Stimulated activated CD4-positive, alpha-beta T cell treated with anti-CD3 and anti-CD28 coated beads, Interleukin-4, amount 100 ng/mL, for 48 hours (primary cell): ENCODE data around the gene JAM3.

Experiments
- DNase-seq, 2 donors: peaks; one replicate each; pipeline ENCODE4 v3.0.0-alpha.2; 2020; ENCODE audit warnings: low read depth in 2 of 2

The JAM3 gene

DNA sequence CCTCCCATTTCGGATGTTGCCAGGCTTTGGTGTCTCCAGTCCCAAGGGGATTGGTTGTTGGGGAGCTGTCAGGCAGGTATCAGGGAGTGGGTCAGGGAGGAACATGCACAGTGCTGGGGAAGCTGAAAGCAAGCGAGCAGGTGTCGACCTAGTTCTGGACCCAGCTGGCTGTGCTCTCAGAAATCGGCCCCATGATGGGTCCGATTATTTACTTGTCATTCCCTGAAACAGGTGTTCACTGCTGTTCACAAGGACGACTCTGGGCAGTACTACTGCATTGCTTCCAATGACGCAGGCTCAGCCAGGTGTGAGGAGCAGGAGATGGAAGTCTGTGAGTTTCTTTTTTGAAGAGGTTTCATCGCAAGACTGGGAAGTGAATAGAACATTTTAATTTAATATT lies 76.8 kb downstream of the JAM3 start:
- DNase-seq: no peak

DNA sequence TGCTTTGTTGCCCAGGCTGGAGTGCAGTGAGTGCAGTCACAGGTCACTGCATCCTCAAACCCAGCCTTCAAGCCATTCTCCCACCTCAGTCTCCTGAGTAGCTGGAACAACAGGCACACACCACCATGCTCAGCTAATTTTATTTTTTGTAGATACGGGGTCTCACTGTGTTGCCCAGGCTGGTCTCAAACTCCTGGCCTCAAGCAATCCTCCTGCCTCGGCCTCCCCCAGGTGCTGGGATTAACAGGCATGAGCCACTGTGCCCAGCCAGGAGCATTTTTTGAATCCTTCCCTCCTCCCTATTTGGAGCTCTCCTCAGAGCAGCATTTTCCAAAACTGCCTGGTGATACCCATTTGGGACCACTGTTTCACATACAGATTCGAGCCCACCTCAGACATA lies 77.7 kb downstream of the JAM3 start:
- no peak for DNase-seq

DNA sequence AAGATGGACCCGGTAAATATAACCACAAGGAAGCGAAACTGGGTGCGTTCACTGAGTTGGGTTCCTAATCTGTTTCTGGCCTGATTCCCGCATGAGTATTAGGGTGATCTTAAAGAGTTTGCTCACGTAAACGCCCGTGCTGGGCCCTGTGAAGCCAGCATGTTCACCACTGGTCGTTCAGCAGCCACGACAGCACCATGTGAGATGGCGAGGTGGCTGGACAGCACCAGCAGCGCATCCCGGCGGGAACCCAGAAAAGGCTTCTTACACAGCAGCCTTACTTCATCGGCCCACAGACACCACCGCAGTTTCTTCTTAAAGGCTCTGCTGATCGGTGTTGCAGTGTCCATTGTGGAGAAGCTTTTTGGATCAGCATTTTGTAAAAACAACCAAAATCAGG lies 80.5 kb downstream of the JAM3 start:
- no peak for DNase-seq

DNA sequence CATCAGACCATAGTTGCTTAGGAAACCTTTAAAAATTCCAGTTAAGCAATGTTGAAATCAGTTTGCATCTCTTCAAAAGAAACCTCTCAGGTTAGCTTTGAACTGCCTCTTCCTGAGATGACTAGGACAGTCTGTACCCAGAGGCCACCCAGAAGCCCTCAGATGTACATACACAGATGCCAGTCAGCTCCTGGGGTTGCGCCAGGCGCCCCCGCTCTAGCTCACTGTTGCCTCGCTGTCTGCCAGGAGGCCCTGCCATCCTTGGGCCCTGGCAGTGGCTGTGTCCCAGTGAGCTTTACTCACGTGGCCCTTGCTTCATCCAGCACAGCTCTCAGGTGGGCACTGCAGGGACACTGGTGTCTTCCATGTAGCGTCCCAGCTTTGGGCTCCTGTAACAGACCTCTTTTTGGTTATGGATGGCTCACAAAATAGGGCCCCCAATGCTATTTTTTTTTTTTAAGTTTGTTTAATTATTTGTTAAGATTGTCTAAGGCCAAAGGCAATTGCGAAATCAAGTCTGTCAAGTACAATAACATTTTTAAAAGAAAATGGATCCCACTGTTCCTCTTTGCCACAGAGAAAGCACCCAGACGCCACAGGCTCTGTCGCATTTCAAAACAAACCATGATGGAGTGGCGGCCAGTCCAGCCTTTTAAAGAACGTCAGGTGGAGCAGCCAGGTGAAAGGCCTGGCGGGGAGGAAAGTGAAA lies 81.5 kb downstream of the JAM3 start:
- DNase-seq: no peak

DNA sequence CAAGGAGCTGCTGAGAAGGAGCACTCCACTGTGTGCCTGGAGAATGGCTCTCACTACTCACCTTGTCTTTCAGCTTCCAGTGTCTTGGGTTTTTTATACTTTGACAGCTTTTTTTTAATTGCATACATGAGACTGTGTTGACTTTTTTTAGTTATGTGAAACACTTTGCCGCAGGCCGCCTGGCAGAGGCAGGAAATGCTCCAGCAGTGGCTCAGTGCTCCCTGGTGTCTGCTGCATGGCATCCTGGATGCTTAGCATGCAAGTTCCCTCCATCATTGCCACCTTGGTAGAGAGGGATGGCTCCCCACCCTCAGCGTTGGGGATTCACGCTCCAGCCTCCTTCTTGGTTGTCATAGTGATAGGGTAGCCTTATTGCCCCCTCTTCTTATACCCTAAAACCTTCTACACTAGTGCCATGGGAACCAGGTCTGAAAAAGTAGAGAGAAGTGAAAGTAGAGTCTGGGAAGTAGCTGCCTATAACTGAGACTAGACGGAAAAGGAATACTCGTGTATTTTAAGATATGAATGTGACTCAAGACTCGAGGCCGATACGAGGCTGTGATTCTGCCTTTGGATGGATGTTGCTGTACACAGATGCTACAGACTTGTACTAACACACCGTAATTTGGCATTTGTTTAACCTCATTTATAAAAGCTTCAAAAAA lies 82.3 kb downstream of the JAM3 start:
- no peak for DNase-seq

DNA sequence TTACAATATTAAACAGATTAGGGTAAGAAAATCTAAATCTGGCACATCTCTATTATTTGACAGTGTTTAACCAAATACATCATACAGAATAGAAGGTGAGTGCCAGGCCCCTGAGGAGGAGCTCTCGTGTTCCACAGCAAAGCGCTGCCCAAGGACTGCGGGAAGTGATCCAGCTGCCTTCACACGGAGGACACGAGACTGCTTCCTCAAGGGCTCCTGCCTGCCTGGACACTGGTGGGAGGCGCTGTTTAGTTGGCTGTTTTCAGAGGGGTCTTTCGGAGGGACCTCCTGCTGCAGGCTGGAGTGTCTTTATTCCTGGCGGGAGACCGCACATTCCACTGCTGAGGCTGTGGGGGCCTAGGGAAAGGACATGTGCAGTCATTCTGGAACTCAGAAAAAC lies 83.8 kb downstream of the JAM3 start:
- no peak for DNase-seq

DNA sequence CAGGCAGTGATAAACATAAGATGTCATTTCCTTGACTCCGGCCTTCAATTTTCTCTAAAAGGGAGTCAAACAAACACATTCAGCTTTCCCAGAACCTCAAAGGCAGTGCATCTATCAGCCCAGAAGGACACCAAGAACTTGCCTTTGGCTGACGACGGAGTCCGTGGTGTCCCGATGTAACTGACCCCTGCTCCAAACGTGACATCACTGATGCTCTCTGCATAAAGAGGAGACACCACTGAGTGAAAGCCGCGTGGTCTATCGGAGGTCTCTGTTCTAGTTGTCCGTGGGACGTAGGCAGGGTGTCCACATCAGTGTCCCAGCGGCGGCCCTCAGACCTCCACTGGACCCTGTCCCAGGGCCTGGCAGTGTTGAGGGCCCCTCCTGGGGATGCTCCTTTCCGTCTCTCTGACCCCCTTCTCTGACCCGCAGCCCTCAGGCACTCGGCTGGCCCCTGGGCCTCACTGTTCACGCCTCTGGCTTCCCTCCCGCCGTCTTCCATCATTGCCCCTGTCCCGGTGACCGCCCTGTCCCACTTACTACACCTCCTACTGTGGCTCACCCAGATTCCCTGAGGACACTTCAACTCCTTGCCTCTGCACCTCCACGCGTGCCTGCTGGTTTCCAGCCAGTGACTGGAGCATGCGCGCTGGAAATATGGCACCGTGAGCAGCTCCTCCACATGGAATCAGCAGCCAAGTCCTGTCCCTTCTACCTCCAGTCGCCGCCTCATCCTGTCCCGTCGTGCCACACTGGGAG lies 84.5 kb downstream of the JAM3 start:
- DNase-seq: no peak

DNA sequence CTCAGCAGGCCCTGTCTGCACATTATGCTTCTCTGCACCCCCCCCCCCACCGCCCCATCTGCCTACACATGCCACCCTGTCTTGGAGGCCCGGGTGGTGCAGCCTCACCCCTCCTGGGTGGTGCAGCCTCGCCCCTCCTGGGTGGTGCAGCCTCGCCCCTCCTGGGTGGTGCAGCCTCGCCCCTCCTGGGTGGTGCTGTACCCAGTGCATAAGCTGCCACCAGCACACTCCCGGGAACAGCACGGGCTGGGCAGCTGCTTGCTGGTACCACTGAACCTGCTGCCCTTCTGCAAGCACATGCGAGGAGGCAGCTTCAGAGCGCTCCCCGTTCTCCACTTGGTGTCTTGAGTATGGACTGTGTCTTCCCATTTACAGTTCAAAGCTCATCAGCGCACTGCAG lies 85.6 kb downstream of the JAM3 start:
- DNase-seq: no peak

DNA sequence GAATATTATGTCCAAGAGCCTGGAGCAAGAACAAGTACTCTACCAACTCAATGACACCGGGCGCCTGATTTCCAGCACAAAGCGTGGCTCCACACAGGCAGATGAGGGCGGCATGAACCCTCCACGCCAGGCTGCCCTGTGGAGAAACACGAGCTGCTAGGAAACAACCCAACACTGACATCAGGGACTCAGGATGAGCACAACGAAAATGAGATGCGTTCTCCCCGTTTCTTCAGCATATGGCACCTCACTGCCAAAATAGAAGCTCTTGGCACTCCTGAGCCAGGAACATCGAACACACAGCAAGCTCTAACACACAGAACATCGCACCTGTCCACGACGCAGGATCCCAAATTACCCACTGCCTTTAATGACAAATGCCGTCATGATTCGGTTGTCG lies 86.6 kb downstream of the JAM3 start:
- DNase-seq: no peak

DNA sequence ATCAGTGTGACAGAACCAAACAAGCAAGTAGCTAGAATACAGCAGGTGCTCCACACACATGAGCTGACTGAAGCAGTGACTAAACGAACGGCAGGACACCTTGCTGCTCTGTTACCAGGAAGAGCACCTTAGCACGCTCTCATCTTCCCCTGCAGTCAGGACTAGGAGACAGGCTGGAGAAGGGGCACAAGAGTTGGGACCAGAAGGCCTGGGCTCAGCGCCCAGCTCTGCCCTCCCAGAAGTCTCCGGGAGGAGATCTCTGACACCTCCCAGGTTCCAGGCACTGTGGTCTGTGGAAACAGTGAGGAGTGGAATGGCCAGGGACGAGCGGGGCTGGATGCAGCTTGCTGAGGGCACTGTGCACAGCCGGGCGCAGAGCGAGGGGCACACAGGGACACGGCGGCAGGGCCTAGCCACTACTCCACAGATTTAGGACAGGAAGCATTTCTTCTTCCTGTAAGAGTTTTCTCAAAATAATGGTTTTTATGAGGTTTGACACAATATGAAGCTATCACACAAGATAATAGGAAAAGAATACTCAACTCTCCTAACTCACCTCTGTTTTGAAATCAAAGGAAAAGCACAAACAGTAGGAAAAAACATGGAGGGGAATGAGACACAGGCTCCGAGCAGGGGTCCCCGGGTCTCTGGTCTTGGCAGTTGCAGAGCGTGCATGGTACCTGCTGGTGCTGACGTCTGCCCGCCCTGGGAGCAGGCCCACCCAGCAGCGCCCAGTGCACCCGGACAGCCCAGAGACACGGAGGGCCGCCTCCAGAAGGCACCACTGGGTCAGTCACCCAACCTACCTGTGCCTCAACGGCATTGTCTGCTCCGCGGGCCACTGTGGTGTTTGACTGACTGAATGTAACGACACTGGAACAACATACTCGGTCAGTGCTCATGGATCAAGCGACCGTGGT lies 87.3 kb downstream of the JAM3 start:
- no peak for DNase-seq

DNA sequence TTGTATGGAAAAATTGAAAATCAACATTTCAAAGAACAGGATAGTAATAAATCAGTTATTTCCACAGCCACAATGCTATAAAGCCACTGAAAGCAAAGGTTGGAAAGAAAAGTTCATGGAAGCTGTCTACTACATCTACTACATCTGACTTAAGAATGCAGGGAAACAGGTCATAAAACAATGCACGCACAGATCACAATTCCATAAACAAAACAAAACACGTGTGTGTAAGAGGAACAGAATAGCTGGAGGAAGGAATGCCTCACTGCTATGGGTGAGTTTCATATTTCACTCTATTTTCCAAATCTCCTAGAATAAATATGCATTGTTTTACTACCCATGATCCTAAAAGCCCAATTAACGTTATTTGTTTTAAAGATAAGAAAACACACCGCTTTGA lies 88.6 kb downstream of the JAM3 start:
- DNase-seq: no peak

DNA sequence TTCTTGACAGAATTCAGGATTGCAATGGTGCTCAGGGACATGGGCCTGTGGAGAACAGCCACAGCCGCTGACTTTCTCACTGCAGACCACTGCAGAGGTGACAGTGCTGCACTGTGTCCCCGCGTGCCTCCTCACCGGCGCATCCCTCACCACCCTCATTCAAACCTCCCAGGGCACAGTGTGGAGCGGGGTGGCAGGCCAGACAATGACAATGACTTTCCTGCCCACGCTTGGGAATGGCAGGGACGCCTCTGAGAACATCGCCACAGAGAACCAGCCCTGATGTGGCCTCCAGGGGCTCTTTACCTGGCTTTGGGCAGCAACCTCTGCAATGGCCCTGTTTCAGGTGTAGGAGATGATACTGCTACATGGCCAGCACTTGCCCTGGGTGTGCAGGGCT lies 89.2 kb downstream of the JAM3 start:
- DNase-seq: no peak

DNA sequence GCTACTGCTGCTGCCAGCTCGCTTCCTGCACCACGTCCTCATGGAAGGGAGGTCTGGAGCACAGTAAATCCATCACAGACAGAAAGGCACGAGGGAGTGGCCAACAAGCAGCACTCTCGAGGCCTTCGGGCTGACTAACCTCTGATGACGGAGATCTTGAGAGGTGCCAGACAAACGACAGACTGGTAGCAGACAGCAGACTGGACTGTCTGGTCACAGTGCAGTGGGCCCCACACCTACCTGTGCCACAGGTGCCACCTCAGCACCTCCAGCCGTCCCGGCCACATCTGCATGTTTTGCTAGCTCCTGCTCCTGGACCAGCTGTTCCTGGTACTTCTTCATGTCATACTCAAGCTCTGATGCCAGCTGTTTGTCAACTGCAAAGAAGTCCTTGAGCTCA lies 90.8 kb downstream of the JAM3 start:
- no peak for DNase-seq

DNA sequence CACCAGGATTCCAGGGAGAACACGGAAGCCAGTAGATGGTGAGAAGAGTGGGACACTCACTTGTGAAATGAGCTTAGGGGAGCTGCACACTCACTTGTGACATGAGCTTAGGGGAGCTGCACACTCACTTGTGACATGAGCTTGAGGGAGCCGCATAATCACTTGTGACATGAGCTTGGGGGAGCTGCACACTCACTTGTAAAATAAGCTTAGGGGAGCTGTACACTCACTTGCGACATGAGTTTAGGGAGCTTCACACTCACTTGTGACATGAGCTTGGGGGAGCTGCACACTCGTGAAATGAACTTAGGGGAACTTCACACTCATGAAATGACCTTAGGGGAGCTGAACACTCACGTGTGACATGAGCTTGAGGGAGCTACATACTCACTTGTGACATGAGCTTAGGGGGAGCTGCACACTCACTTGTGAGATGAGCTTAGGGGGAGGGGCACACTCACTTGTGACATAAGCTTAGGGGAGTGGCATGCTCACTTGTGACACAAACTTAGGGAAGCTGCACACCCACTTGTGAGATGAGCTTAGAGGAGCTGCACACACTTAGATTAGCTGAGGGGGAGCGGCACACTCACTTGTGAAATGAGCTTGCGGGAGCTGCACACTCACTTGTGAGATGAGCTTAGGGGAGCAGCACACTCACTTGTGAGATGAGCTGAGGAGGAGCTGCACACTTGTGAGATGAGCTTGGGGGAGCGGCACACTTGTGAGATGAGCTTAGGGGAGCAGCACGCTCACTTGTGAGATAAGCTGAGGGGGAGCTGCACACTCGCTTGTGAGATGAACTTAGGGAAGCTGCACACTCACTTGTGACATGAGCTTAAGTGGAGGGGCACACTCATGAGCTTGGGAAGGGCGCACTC lies 95.9 kb downstream of the JAM3 start:
- DNase-seq: no peak

DNA sequence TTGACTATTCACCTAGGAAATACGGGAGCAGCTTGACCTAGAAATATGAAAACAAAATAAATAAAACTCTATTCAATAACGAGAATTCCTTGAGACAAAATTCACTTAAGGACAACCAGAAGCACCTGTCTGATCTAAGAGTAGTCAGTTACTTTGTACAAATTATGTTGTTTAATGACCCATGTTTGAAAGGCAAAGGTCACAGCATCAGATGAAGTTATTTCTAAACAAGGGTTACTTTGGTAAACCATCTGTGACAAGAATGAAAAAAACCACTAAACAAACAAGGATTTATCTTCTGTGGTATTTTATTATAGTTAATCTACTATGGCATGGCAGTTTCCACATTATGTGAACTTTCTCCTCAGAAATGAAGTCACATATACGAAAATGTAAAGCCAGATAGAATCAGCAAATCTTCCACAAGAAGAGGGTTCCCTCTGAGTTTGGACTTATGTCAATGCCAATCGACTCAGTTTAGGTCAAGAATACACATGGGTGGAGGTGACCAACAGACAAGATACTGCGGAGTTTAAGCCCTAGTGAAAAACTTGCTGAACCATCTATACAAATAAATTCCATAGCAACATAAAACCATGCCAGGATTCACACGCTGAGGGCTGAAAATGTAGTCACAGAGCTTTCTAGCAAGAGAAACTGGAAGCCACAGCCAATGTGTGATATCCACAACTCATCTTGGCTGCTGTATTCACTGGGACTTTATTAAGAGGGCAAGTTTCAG lies 101.5 kb downstream of the JAM3 start:
- no peak for DNase-seq

DNA sequence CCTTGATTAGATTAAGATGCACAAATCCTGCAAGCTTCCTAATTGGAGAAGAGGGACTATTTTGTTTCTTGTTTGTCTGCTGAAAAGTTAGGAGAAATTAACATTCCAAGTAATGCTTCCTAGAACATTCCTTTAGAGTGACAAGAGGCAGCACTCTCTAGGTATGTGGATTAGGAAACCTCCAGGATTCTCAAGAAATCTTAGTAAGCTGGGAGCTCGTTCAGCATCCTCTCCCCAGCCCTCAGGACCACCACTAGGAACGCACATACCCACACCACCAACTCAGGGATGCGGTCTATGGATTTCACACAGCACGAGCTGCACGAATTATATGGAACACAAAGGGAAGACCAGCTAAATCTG lies 102.0 kb downstream of the JAM3 start:
- no peak for DNase-seq

DNA sequence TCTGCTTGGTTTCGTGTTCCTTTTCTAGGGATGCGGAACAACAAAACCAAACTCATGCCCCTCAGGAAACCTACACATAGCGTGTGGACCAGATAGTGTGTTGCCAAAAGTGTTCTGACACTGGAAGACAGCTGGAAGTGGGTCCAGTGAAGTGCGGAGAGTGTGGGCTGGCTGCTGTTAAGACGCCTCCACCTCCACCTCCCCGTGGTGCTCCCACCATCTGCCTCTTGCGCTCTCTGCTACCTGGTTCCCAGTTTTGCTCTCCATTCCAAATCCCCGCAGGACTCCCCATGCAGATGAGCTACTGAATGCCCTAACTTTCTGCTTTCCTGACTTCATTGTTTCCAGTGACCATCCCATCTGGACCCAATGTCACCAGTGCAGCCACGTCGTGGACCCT lies 103.1 kb downstream of the JAM3 start:
- no peak for DNase-seq

DNA sequence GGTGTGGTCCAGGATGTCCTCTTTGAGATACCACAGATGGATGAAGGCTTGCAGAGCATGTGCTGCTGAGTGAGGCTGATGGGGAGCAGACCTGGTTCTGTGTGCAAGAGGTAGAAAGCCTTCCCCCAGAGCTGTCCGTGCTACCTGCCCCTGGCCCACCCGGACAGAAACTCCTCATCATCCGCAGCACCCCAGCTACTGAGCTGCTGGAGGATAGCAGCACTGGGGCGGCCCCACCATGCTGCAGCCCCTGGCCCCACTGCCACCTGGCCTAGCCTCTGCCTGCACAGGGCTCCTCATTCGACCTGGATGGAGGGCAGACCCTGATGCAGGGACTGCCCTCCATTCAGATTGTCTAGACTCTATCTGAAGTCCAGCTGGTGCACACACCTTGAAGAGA lies 104.4 kb downstream of the JAM3 start:
- DNase-seq: no peak

DNA sequence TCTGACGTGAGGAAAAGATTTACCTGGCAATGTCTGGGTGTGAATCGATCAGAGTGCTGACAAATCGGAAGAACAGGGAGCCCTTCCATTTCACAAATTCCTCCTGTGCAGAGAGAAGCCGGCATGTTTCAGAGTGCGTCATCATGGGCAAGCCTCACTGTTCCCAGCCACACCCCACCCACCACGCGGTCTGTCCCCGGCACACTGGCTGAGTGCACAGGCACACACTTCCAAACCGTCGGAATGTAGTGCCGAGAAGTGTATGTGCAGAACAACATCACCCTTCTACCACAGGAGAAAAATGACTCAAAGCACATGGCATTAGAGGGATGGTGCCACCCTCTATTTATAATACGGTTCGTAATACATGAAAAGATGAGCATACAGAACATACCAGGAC lies 107.4 kb downstream of the JAM3 start:
- DNase-seq: no peak

DNA sequence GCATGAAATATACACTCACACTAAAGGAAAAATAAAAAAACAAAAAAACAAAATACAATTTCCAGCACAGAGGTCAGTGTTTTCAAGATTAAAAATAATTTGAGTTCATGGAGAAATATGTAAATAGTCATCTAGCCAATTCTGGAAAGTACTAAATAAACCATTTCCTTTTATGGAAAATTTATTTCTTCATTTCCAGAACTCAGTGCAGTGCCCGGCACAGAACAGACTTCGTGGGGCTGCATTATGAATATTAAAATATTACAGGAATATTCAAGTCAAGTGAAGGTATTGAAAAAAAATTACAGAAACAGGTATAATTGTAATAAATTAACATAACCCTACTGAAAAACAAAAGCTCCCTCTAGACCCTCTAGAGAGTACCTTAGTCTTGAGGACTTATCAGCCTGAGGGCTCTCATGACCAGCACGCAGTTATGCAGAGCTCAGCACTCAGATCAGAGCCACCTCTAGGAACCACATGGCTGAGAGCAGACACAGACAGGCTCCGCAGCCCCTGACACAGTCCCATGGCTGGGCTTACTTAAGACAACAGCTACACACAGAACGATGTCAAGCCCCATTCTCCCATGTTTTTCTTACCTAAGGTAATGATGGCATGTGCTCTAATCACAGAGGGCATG lies 109.3 kb downstream of the JAM3 start:
- DNase-seq: no peak
